HG03342 (cell line): Measurements from ENCODE around the gene SZRD1.

Source experiments
- ATAC-seq: cut with Tn5 transposase; IDR thresholded peaks from one replicate; pipeline ENCODE4 v1.9.1; 2021; ENCODE audit warnings: mild to moderate bottlenecking, moderate library complexity; ENCODE audit not compliant: unreplicated experiment

SZRD1 gene

GRCh38 chr1:16367258-16367967, 371 bp downstream of the SZRD1 start:
- ATAC-seq: peak; percentile 48

- ATAC-seq: no peak
These were observed 1.2 kb downstream of the SZRD1 start for GRCh38 chr1:16367968-16368890.

DNA sequence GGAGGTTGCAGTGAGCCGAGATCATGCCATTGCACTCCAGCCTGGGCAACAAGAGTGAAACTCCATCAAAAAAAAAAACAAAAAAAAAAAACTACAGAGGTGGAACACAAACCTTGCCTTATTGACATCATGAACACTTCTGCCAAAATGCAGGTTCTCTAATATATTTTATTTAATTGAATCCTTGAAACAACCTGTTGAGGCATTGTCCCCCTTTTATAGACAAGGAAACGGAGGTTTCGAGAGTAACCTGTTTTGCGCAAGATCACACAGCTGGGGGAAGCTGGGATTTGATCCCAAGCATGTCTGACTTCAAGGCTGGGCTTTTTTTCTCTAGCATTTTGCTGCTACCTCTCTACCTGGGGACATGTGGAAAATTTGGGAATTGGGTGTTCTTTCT, 2.8 kb downstream of the SZRD1 start:
- no peak for ATAC-seq

GRCh38 chr1:16371725-16372124, 4.7 kb downstream of the SZRD1 start:
- no peak for ATAC-seq

- ATAC-seq: no peak
These were observed 5.7 kb downstream of the SZRD1 start for GRCh38 chr1:16372535-16373285.

GRCh38 chr1:16374266-16374665, 7.2 kb downstream of the SZRD1 start:
- ATAC-seq: no peak

DNA sequence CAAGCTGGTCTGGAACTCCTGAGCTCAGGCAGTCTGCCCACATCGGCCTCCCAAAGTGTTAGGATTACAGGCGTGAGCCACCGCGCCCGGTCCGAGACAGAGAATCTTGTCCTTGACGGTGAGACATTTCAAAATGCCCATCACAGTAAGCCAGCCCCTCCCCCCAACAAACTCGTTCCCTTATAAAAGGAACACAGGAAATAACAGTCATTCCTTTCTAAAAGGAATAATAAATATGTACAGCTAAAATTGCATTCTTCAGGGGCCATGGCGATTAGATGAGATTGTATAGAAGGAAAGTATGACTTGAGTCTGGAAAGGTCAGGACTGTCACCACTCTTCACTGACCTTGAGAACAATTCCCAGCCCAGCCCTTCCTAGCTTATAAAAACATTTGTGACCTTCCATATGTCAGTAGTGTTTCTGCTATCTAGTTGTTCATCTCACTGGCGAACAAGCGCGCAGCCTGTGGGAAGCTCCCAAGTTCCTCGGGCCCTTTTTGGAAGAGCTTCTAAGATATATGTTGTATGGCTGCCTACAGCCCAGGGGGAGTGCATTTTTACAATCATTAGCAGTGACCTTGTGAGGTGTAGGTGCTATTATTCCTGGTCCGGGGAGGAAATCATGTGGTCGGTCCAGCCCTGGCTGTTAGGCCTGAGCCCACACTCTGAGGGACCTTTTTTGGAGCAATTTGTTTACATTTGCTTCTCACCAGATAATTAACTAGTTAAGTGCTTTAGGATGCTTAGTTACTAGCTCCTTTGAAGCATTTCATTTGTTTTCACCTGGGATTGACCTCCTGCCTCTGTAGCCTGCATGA, 8.7 kb downstream of the SZRD1 start:
- no peak for ATAC-seq

GRCh38 chr1:16376971-16377370, 9.9 kb downstream of the SZRD1 start:
- ATAC-seq: no peak

DNA sequence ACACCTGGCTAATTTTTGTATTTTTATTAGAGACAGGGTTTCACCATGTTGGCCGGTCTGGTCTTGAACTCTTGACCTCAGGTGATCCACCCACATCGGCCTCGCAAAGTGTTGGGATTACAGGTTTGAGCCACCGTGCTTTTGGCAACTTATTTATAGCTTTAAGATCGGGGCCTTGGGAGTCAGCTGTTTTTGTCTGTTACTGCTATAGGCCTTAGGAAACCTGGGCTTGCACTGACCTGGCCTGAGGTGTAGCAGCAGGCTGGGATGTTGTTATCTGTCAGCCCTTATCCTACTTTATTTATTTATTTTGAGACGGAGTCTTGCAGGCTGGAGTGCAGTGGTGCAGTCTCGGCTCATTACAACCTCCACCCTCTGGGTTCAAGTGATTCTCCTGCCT, 11.4 kb downstream of the SZRD1 start:
- no peak for ATAC-seq

DNA sequence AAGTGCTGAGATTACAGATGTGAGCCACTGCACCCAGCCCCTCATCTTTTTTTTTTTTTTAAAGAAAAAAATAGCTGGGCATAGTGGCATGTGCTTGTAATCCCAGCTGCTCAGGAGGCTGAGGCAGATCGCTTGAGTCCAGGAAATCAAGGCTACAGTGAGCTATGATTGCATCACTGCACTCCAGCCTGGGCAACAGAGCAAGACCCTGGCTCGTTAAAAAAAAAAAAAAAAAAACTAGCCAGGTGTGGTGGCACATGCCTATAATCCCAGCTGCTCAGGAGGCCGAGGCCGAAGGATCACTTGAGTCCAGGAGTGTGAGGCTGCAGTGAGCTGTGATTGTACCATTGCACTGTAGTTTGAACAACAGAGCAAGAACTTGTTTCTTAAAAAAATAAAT, 13.8 kb downstream of the SZRD1 start:
- ATAC-seq: no peak

DNA sequence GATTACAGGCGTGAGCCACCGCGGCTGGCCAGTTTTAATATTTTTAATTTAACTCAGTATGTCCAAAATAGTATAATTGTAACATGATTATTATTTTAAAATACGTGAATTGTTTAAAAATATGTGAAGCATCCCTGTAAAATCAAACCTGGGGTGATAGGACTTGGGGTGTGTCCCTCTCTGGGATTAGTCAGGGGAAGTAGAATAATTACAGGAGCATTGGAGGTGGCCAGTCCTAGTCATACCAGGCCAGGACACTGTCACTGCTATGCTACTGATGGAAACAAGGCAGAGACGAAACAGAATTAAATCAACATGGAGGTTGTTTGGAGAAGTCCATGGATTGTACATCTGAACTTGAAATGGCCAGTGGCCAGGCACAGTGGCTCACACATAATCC, 16.8 kb downstream of the SZRD1 start:
- no peak for ATAC-seq

DNA sequence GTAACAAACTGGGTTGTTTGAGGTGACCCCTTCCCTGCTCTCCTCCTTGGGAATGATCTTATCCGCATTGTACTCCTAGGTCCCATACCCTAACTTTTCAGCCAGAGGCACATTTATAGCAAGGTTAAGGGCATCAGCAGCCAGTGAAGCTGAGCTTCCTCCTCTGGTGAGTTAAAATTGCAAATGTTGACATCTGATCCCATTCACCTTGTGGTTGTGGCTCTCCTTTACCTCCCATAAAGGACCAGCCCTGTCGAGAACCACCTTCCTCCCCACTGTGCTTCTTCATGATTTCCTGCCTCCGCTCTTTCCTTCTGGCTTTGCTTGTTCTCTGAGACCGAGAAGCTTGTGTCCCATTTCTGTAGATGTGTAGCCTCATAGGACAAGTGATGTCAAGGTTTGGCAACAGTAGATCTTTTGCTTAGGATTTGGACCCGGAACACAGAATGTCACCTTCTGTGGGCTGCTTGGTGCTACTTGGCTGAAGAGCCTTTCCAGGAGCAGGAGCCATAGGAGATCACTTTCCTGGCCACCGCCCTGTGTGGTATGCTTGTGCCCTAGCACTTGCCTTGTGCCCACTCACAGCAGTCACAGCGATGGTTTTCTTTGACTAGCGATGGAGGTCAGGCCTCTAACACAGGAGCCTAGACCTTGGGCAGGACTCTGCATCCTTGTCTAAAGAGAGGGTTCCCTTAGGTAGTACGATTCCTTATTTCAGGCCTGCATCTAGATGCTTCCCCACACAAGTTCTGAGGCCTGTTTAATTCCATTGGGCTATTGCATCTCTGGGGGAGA, 18.8 kb downstream of the SZRD1 start:
- no peak for ATAC-seq

DNA sequence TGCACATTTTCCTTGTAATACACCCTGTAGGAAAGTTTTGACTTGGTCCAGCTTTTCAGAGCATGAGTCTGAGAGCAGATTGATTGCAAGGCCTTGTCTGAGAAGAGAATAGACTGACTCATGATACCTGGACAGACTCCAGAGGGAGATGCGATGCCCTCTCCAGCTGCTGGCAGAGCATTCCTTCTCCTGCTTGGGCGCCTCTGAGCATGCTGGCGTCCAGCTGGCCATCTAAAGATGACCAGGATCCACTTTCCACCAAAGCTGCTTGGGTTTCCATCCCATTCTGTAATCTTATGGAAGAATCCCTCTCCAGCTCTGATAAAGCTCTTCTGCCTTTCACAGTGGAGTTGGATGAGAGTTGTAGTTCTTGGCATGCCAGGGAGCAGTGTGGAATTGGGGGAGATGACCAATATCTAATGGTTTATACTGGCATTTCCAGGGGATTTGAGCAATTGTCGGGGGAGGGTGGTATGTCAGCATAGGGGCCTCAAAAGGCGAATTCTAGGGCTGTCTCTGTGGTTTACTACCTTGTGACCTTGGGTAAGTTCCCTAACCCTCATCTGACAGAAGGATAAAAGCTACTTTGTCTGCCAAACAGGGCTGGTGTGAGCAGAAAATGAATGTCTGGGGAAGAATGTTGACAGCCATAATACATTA, 19.5 kb downstream of the SZRD1 start:
- ATAC-seq: no peak

GRCh38 chr1:16387201-16388188, 20.5 kb downstream of the SZRD1 start:
- no peak for ATAC-seq

DNA sequence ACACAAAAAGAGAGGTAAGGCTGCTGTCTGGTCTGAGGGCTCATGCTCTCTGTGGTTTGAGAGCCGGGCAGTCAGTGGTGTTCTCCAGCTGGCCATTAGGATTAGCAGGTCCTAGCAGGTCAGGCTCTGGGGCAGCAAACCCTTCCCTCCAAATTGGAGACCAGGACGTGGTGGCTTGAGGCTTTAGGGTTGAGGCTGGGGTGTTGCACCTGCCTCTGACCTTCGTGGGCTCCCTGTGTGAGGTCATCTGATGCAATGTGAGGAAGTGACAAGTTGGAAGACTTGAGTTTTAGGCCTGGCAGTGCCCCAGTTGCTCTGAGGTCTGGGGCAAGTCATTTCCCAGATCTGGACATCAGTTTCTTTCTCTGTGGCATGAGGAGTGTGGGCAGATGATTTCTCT, 24.4 kb downstream of the SZRD1 start:
- ATAC-seq: no peak

- ATAC-seq: no peak
These were observed 25.9 kb downstream of the SZRD1 start for GRCh38 chr1:16392740-16393569.
